NCI-H1092 treated with DMSO at 0.1 percent for 48 hours (cell line): ENCODE measurements around the gene RPL31.

Source experiments
- DNase-seq: peaks from one replicate; lab custom pipeline; 2025; lab: John Stamatoyannopoulos, UW

Gene RPL31

DNA sequence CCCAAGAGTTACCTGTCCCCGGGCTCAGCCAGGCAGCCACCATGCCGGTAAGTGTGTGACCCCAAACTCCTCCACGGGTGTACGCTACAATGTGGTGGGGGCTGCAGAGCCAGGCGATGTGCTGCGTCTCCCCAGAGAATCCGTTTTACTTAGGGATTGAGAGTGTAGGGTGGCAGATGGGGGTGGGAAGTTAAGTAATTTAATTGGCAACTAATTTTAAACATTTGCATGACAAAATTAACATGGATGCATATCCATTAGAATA is 26.6 kb upstream of the RPL31 start:
- DNase-seq, result no peak

DNA sequence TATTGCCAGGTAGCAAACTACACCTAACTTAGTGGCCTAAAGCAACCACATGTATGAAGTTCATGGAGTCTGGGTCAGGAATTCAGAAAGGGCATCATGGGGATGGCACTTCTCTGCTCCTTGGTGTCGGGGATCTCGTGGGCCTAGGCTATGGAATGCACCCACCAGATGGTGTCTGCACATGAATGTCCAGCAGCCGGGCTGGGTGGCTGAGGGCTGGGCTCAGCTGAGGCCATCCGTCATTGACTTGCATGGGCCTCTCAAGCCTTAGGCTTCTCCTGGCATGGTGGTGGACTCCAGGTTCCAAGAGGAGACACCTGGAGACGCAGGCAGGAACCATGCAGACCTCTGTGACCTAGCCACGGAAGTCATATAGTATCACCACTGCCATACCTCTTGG is 26.0 kb upstream of the RPL31 start:
- no peak for DNase-seq

DNA sequence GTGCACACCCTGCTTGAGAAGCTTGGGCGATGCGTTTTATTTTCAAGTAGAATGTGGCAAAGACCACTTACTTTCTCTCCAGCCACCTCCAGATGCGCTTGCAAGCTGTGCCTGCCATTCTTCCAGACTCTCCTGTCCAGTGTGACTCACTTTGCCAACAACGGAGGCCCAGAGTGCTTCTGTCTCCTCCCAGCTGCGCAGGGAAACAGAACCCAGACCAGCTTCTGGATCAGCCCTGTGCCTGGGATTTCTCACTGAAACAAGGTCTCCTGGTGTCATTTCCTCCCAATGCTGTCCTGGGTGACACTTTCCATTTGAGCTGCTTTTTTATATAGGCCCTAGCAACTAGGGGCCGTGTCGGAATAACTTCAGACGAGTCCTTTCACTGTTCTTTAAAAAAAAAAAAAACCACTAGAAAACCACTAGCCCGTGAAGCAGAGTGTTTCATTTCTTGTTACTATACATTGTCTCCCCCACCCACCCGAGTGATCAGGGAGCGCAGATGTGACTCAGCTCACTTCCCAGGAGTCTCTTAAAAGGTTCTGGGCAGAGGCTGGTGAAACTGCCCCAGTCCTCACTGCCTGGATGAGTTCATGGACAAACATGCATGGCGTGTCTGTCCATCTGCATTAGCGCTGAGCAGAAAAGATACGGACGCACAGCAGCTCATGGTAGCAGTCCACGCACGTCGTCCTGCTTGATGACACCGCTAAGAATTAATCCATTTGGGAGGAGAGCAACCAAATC is 25.3 kb upstream of the RPL31 start:
- DNase-seq, result no peak

DNA sequence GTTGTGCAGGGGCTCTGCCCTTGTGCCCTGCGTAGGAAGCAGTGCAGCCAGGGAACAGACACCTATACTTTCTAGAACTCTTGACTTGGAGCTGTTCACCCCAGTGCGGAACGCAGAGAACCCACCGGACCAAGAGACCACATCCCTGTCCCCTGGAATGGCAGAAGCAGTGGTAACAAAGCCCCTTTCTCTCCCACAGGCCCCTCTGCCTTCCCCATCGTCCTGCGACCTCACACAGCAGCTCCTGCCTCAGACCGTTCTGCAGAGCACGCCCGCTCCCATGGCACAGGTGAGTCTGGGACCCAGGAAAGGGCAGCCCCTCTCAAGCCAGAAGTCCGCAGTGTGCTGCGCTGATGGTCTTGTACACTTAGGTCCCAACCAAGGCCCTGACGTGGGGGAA is 24.6 kb upstream of the RPL31 start:
- DNase-seq, result no peak

DNA sequence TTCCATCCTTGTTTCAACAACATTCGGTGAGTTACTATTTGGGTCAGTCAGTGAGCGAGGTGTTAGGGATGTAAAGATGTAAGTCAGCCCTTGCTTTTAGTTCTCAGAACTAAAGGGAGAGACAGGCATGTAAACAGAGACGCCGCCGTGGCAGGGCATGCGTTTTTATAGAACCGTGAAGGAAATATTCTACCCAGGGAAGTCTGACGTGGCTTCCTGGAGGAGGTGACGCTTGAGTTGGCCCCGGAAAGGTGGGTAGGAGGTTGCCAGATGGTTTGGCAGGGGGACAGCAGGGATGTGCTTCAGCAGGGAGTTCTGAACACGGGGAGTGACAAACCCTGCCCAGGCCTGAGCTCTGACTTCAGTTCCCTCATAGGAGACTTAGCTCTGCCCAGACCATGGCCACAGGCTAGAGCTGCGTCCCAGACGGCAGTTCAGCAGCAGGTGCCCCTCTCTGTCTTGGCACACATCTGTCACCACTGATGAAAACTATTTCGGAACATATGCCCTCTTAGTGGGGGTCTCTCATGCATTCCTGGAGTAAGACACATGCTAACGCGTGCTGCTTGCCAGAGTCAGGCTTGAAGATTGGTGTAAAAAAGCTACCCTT is 23.4 kb upstream of the RPL31 start:
- no peak for DNase-seq

DNA sequence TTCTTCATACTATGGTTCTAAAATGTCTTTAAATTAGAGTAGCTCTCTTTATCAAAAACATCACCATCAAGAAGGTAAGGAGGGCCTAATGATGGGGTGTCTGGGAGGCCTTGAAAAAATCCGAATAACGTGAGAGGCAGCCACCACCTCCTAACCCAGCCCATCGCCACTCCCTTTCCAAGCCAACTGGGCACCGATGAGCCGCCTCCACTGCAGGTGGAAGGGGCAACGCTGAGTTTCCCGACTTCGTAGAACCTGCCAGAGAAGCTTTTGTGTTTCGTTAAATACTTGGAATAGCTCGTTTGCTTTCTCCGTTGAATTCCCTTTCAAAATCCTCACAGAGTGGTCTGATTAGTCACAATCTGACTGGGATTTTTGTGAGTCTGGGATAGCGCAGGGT is 22.0 kb upstream of the RPL31 start:
- DNase-seq, result no peak

DNA sequence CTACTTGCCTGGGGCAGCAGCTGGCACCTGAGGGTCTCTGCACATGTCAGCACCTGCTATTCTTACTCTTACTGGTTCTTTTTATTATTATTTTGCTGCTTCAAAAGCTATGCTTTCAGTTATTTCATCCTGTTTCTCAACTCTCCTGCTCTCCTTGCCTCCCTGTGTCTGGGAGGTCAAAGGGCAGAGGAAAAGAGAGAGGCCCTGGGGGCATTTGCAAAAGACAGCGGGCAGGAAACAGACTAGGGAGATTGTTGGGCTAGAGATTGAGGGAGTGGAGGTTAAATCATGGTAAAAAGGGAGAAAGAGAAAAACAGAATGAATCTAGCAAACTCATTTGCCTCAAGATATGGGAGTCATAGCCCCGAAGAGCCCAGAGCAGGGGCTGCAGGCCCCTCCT is 21.1 kb upstream of the RPL31 start:
- no peak for DNase-seq

DNA sequence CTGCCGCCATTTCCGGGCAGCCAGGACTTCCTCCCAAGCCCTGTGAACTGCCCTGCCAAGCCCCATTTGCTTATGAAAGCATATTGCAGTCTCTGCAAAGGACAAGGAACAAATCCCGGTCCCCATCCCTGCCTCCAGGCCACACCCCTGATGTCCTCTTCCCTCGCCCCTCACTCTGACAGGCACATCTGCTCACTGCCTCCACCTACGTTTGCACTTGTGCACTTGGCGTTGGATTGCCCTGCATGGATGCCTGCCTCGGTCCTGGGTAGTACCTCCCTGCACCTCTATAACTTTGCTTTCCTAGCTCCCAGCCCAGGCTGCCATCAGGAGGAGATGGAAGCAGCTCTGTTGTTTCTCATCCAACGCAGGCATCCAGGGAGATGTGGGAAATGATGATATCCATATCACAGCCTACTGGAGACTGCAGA is 19.6 kb upstream of the RPL31 start:
- DNase-seq, result no peak

DNA sequence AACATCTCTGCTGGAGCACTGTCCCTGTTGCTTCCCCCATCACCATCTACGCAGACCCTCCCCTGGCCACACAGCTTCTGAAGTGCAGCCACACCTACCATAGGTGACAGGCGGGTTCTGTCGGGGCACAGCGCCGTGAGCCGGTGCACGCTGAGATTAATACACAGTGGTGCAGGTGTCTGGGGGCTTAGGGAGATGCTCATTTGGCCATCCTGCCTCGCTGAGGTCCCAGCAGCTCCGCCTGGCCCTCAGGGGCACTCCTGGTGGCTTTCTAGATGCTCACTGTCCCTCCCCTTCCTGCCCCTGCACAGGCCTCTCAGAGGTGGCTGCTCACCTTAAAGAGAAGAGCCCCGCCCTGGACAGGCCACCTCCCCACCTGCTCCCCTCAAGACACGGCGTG is 18.9 kb upstream of the RPL31 start:
- DNase-seq, result no peak

DNA sequence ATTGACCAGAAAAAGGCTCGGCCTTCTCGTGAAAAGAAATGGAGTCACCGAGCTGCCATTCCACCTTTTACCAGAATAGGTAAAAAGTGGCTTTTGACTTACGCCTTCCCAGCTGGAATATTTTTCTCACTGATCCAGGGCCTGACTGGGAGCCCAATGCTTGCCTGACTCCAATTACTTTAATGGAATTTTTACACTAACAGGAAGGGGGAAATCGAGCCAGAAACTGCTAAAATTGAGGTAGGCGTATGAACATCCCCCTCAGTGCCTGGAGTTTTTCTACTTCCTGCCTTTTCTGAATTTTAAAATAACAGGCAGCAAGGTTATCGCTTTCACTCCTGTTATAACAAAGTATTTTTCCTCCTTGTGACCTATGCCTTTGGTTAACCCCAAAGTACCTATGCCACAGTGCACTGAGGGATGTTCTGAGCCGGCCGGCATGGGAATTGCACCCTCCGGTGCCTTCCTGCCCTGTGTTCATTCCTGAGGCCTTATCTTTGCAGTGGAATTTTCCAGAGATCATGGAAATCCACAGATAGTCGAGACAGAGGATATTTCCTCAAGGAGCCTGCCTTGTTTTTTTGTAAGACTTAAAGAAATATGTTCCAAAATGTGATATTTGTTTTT is 18.3 kb upstream of the RPL31 start:
- DNase-seq, result no peak

DNA sequence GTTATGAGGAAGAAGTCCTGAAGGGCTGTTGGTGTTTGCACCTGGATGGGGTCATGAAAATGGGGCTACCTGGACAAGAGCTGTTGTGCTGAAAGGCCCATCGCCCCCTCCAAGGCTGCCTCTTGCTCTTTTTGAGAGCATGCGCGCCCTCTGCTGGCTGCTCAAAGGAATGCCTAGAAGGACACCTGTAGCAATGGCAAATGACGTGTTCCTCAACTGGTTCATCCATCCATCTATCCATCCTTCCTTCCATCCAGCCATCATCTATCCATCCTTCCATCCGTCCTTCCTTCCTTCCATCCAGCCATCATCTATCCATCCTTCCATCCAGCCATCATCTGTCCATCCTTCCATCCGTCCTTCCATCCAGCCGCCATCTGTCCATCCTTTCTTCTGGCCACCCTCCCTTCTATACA is 17.2 kb upstream of the RPL31 start:
- DNase-seq, result peak; percentile 29

DNA sequence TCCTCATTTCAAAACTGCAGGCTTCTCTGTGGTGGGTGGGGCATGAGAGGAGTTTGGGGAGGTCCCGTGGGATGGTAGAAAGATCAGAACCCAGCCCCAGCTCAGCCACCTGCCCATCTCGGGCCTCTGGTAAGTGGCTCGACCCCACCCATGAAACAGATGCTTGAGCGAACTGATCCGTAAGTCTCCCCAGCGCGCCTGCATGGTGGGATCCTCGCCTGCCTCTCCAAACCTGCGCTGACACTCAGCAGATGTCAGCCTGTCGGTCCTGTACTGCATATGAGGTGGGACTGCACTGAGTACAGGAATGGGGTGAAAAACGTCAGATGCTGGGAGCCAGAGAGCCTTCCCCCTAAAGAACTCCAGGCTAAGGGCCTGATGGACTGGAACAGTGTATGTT is 15.9 kb upstream of the RPL31 start:
- DNase-seq, result no peak

DNA sequence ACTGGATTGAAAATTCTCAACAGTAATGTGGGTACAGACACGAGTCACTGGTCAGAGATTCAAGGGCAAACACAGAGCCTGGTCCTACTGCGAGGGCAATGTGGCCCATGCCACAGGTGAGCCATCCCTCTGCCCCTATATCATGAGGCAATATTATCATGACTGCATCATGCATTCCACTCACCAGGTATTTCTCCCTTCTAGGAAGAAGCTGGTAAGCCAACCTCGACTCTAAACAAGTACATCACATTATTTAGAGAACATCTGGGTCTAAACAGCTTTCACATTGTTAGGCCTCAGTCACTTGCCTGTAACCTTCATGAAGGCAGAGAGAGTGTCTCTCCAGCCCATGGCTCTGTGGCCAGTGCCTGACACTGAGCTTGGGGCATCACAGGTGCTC is 14.6 kb upstream of the RPL31 start:
- no peak for DNase-seq

DNA sequence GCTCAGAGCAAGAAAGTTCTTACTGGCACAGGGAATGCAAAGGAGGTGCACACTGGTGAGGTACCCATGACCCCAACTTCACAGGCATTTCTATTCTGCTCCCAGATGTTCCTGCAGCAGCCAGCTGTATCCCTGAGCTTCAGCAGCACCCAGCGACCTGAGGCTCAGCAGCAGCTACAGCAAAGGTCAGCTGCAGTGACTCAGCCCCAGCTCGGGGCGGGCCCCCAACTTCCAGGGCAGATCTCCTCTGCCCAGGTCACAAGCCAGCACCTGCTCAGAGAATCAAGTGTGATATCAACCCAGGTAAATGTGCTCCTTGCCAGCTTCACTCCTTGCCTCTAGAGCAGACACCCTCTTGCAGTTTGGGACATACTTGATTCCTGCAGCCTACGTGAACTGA is 14.1 kb upstream of the RPL31 start:
- DNase-seq, result no peak

DNA sequence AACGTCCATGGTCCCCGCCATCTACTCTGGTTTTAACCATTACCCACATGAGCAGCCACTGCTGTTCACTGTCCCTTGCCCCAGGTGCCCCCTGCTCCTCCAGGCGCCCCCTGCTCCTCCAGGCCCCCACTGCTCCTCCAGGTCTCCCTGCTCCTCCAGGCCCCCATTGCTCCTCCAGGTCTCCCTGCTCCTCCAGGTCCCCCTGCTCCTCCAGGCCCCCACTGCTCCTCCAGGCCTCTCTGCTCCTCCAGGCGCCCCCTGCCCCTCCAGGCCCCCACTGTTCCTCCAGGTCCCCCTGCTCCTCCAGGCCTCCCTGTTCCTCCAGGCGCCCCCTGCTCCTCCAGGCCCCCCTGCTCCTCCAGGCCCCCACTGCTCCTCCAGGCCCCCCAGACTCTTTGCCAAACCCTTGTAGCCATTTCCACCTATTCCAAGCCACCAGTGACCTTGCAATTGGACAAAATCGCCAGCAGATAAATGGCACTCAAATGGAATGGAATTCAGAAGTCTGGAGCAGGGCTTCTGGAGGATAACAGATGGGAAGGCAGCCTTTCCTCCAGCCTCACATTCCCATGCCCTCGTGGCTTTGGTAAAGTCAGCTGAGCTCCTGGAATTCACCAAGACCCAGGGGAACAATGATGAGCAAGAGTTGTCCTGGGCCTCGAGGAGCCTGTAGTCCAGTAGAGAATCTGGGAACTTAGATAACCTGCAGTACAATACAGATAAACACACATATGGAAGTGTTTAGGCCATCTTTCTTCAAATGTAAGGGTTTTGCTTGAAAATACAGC is 13.3 kb upstream of the RPL31 start:
- DNase-seq, result no peak

DNA sequence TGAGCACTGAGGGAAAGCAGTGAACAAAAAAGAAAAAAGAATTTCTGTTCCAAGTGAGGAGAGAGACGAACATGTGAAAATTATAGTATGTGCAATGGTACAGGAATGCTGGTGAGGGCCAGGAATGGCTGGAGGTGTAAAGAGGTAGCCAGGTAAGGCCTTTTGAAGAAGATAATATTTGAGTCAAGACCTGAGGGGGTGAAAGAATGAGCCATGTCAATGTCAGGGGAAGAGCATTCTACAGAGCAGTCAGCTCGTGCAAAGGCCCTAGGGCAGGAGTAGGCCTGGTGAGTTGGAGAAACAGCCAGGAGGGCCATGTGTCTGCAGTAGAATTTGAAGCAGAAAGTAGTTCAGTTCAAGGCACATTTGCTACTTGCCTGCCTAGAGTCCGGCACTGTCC is 12.4 kb upstream of the RPL31 start:
- no peak for DNase-seq

DNA sequence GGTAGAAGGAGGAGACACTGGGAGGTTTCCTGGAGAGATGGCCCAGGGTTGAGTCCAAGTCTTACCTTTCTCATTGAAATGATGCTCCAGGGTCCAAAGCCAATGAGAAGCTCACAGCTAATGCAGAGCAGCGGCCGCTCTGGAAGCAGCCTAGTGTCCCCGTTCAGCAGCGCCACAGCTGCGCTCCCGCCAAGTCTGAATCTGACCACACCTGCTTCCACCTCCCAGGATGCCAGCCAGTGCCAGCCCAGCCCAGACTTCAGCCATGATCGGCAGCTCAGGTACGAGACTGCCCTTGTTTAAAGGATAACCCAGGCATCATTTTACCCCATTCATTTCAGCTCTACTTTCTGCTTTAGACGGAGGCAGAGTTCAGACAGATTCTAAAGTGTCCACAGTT is 11.9 kb upstream of the RPL31 start:
- no peak for DNase-seq

DNA sequence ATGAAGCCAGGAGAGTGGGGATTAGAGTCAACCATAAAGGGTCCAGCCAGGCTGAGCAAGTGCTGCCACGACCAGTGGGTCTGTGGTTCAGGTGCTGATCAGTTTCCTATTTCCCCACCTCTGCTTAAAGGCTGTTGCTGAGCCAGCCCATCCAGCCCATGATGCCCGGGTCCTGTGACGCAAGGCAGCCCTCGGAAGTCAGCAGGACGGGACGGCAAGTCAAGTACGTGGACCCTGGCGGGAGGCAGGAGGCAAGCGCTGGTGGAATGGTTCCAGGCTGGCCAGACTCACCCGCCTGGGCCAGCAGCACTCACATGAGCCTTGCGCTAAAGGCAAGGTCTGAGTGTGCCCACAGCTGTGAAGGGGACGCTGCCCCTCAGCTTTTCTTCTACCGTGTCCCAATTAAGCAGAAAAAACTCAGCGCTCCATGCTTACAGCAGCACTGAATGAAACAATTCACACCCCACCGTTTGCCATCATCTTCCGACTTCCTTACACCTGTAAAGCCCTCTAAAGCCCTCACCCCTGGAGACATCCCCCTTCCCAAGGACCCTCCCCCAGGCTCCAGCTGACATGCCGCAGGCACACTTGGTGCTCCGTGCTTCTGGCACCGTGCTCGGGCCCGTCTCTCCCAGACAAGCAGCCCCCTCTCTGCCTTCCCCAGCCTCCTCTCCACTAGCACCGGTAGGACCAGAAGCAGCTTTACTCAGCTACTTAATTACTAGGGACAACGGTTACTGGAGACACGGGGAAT is 11.3 kb upstream of the RPL31 start:
- no peak for DNase-seq

DNA sequence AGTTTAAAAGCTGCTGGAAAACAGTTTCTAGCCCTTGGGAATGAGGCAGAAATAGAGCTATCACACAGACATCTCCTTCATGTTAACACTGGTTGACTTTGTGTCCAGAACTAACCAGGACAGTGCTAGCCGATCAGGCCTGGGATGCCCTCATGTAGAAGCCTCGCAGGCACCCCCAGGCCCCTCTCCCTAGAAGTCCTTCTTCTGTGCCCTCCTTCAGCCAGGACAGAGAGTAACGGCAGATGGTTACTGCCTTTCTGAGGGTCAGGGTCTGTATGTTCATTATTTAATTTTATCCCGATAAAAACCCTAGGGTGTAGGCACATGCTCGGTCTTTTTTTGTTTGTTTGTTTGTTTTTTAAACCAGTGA is 10.7 kb upstream of the RPL31 start:
- DNase-seq, result no peak

DNA sequence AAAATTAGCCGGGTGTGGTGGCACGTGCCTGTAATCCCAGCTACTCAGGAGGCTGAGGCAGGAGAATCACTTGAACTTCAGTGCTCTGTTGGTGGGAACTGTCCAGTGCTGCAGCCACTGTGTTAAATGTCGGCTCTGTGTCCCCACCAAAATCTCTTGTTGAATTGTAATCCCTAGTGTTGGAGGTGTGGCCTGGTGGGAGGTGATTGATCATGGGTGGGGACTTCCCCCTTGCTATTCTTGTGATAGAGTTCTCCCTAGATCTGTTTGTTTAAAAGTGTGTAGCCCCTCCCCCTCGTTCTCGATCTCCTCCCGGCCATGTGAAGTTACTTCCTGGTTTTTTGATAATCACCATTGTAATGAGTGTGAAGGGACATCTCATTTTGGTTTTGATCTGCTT is 9.8 kb upstream of the RPL31 start:
- DNase-seq, result no peak

DNA sequence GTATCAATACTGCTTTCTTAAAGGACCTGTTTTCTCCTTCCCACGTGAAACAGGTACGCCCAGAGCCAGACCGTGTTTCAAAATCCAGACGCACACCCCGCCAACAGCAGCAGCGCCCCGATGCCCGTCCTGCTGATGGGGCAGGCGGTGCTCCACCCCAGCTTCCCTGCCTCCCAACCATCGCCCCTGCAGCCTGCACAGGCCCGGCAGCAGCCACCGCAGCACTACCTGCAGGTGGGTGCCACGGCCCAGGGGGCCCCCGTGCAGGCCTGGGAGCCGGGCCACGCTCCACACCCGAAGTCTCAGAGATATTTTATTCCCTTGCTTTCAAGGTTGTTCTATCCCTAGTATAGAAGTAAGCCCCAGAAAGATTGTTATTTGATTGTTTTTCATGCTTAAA is 8.8 kb upstream of the RPL31 start:
- no peak for DNase-seq

DNA sequence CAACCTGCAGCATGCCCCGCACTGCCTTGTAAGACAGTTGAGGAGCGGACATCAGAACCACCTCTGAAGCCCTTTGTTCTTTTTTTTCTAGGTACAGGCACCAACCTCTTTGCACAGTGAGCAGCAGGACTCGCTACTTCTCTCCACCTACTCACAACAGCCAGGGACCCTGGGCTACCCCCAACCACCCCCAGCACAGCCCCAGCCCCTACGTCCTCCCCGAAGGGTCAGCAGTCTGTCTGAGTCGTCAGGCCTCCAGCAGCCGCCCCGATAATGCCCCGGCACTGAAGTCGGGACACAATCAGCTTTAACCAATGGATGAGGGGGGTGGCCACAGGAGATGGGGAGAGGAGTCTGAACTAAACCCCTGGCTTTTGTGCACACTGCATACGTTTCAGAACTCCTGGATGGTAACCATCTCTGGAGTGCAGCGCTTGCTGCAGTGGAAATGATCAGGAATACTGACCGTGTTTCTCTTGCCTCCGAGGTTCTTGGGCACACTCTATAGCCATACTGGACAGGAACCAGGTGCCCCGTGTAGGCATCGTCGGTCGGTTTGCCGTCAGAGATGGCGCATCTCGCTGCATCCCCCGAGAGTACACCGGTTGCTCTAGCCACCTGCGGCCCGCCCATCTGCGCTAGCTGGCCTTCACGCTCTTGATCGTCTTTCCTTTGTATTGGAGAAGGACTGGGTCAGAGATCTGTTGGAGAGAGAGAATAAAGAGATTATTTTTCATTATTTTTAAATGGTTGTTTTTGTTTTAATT is 6.6 kb upstream of the RPL31 start:
- no peak for DNase-seq
